Measurements from ENCODE around the gene LRRC45.
"Not testable (repeated sequence)": the region's sequence is repeated elsewhere in the genome, so short reads cannot be mapped to it uniquely, and the experiment has no call there.

The LRRC45 gene

DNA sequence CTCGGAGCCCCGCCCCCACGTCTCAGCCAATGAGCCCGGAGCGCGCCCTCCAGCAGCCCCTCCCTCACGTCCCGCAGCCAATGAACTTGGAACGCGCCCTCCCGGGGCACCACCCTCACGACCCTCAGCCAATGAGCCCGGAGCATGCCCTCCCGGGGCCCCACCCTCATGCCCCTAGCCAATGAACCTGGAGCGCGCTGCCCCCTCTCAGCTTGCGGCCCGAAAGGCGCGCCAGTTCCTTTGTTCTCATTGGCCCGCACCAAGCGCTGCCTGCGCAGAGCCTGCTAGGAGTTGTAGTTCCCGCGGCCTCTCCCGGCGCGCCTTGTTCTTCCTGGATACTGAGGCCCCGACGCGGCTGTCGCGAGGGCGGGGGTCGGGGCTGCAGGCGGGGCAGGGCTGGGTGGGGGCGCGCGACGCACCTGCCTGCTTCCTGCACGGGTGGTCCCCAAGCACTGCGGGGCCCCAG lies at the start of gene LRRC45:
LRRC45 (plus strand) TSS at position 325 of the 466 bp plus-strand sequence. CDS start 339 bp downstream, outside the sequence.
- peak within 1 kb of the TSS; percentile 61 for H3K27ac ChIP-seq (ENCODE audit: low read depth, low read length)
- peaks cover 15% of the 10 kb centered on the region for H3K4me1 ChIP-seq (ENCODE audit: control insufficient read depth, insufficient read depth, low read length)
- no peaks in the 10 kb centered on the region for H3K36me3 ChIP-seq (ENCODE audit: control insufficient read depth, insufficient read depth, low read length)
- H3K4me3 ChIP-seq (ENCODE audit: low read length) = peak within 1 kb of the TSS; percentile 92
- H3K27me3 ChIP-seq (ENCODE audit: control insufficient read depth, insufficient read depth, low read length) = no peaks in the 10 kb centered on the region
- peak within 1 kb of the TSS; percentile 68 for H3K9ac ChIP-seq (ENCODE audit: low read length)

DNA sequence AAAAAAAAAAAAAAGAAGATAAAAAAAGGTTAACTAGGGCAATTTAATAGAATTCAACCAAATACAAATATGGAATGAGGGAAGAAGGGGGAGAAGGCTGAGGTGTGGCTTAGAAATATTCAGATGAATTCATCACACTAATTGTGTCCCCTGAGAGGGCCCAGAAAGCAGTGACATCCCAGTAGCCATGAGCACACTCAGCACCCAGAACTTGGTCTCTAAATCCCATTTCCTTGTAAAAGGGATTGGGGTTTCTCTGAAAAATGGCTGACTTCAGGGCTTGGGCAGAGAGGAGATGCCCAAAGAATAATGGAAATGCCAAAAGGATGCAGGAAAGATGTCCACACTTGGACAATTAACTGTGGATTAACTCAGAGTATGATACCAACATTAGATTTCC lies 49.7 kb upstream of the LRRC45 start:
- Histone ChIP-seq H3K9ac (ENCODE audit: low read length) (no peak overlapping the region), H3K4me1 (ENCODE audit: control insufficient read depth, insufficient read depth, low read length) (peaks cover 4% of the 10 kb centered on the region), H3K27me3 (ENCODE audit: control insufficient read depth, insufficient read depth, low read length) (no peaks in the 10 kb centered on the region), H3K36me3 (ENCODE audit: control insufficient read depth, insufficient read depth, low read length) (no peaks in the 10 kb centered on the region), H3K27ac (ENCODE audit: low read depth, low read length) (no peak overlapping the region), H3K4me3 (ENCODE audit: low read length) (no peak overlapping the region)

DNA sequence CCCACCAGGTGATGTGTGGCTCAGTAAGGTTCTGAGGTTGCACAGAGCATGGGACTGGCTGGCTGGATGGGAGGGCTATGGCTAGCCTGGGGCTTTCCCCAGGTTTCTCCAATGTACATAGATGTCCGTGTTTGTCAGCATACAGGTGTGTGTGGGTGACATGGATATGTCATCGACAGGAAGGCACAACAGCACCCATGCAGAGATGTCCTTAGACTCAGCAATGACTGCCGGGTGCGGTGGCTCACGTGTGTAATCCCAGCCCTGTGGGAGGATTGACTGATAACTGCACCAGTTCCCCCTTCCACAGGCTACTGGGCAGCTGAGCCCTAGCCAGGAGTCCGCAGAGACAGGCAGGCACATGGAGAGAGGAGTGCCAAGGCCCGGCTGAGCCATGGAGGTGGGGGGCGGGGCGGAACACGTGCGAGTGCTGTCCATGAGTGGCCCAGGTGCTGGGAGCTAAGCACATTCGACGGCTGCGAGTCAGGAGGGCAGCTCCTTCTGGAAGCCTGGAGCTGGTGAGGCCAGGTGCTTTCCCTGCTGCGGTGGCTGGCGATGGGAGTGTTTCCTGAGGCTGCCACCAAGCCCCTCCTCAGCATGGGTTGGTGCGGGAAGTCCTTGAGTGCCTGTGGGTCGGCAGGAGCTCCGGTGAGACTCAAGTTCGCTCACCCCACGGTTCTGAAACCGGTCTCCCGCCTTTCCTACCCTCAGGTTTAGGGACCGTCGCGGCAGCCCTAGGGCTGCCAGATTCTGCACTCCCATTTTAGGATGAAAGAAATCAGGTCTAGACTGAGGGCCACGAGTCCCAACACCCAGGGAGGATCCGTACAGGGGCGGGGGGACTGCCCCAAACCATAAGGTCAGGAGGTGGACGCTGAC lies 46.5 kb upstream of the LRRC45 start:
- Histone ChIP-seq H3K36me3 (ENCODE audit: control insufficient read depth, insufficient read depth, low read length) (peaks cover 3% of the 10 kb centered on the region), H3K27ac (ENCODE audit: low read depth, low read length) (peak overlapping the region; percentile 80), H3K27me3 (ENCODE audit: control insufficient read depth, insufficient read depth, low read length) (no peaks in the 10 kb centered on the region), H3K4me1 (ENCODE audit: control insufficient read depth, insufficient read depth, low read length) (peaks cover 7% of the 10 kb centered on the region), H3K4me3 (ENCODE audit: low read length) (peak overlapping the region; percentile 67), H3K9ac (ENCODE audit: low read length) (peak overlapping the region; percentile 58)

DNA sequence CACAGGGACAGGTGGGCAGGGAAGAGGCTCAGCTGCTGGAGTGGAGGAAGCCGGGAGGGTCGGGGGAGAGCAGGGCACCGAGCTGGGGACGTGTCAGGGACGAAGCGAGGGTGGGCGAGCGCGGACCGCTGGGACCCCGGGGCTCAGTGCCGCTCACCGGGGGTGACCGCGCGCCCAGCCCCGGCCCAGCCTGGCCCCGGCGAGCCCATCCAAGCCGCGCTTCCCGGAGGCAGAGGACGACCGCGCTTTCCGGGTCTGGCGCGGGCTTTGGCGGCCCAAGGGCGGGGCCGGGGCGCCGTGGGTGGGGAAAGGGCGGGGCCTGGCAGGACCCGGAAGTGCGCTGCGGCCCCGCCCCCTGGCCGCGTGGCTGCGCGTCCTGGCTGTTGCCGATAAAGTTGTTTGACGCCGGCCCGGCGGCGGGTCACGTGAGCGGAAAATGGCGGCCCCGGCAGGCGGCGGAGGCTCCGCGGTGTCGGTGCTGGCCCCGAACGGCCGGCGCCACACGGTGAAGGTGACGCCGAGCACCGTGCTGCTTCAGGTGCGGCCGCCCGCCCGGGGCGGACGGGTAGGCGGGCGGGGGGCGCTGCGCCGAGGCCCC lies 45.8 kb upstream of the LRRC45 start, which contains the start of gene ASPSCR1:
ASPSCR1 (plus strand) TSS at position 419 of the 598 bp plus-strand sequence; CDS start at position 437, 18 bp downstream.
- Histone ChIP-seq H3K27me3 (ENCODE audit: control insufficient read depth, insufficient read depth, low read length) (no peaks in the 10 kb centered on the region), H3K9ac (ENCODE audit: low read length) (peak within 1 kb of the TSS; percentile 73), H3K36me3 (ENCODE audit: control insufficient read depth, insufficient read depth, low read length) (peaks cover 3% of the 10 kb centered on the region)

DNA sequence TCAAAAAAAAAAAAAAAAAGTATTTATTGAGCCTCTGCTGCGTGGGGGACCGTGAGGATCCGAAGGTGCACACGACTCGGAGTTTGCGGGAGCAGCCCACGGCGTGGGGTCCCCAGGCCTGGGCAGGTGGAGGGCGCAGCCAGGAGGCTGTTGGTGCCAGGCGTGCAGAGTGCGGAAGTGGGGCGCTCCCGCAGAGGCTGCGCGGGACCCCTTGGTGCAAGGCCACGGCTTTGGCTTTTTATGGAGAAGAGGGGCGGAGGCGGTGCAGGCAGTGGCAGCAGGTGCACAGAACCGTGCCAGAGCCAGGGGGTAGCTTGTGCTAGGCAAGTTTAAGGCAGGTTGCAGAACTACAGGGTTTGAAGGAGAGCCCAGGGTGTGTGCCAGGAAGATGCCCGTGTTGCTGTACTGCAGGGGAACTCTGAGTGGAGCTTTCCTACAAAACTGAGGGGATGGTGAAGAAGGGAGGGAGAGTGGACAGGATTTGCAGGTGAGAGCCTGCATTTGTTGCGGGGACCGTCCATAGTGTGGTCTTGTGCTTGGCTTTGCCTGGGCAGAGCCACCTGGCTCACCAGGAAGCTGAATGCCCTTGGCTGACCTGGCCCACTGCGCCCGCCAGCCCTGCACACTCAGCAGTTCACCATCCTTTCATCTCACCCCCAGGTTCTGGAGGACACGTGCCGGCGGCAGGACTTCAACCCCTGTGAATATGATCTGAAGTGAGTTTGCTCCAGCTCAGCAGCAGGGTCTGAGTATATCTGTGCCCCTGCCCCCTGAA lies 44.4 kb upstream of the LRRC45 start:
- no peak overlapping the region for H3K9ac ChIP-seq (ENCODE audit: low read length)
- peak overlapping the region; percentile 13 for H3K4me3 ChIP-seq (ENCODE audit: low read length)
- H3K36me3 ChIP-seq (ENCODE audit: control insufficient read depth, insufficient read depth, low read length) = peaks cover 3% of the 10 kb centered on the region
- H3K27ac ChIP-seq (ENCODE audit: low read depth, low read length) = no peak overlapping the region
- no peaks in the 10 kb centered on the region for H3K27me3 ChIP-seq (ENCODE audit: control insufficient read depth, insufficient read depth, low read length)
- H3K4me1 ChIP-seq (ENCODE audit: control insufficient read depth, insufficient read depth, low read length) = peaks cover 7% of the 10 kb centered on the region

More for the DNA sequence above, 45.8 kb upstream of the LRRC45 start, which contains the start of gene ASPSCR1:
- H3K27ac ChIP-seq (ENCODE audit: low read depth, low read length) = peak within 1 kb of the TSS; percentile 80
- peak within 1 kb of the TSS; percentile 90 for H3K4me3 ChIP-seq (ENCODE audit: low read length)
- H3K4me1 ChIP-seq (ENCODE audit: control insufficient read depth, insufficient read depth, low read length) = peaks cover 7% of the 10 kb centered on the region

DNA sequence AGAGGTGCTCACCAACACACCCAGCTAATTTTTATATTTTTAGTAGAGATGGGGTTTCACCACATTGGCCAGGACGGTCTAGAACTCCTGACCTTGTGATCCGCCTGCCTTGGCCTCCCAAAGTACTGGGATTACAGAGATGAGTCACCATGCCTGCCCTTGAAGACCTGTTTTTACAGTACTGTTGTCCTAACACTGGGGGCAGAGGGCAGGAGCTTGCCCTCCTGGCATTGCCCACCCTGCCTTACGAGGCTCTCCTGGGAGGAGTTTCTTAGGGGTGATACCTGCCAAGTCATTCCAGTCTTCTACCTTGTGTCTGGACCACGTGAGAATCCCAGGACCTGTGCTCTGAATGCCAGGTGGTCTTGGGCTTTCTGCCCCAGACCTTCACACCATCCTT lies 43.0 kb upstream of the LRRC45 start:
- Histone ChIP-seq H3K4me3 (ENCODE audit: low read length) (no peak overlapping the region), H3K36me3 (ENCODE audit: control insufficient read depth, insufficient read depth, low read length) (peaks cover 8% of the 10 kb centered on the region), H3K9ac (ENCODE audit: low read length) (no peak overlapping the region), H3K4me1 (ENCODE audit: control insufficient read depth, insufficient read depth, low read length) (peaks cover 7% of the 10 kb centered on the region), H3K27ac (ENCODE audit: low read depth, low read length) (no peak overlapping the region), H3K27me3 (ENCODE audit: control insufficient read depth, insufficient read depth, low read length) (no peaks in the 10 kb centered on the region)

DNA sequence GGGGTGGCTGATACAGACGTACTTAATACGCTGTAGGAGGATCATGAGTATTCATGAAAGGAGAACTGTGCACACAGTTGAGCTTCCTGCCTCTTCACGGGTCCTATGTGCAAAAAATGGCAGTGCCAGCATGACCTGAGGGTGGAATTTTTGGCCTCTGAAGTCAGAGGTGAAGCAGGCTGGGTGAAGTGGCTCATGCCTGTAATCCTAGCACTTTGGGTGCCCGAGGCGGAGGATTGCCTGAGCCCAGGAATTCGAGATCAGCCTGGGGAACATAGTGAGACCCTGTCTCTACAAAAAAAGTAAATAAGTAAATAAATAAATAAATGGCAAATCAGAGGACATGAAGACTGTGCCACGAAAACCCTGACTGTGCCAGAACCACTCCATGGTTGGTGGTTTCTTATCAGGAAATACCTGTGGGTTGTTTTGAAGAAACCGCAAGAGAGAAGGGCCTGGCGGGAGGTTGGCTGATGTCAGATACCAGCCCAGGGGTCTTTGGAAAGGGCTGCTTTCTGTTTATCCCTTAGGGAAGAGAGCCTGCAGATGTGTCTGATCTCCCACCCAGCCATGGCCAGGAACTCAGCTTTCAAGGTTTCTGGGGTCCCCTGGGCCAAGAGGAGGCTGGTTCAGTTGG lies 42.3 kb upstream of the LRRC45 start:
- Histone ChIP-seq H3K36me3 (ENCODE audit: control insufficient read depth, insufficient read depth, low read length) (peaks cover 15% of the 10 kb centered on the region), H3K4me1 (ENCODE audit: control insufficient read depth, insufficient read depth, low read length) (peaks cover 7% of the 10 kb centered on the region), H3K9ac (ENCODE audit: low read length) (no peak overlapping the region), H3K4me3 (ENCODE audit: low read length) (no peak overlapping the region), H3K27me3 (ENCODE audit: control insufficient read depth, insufficient read depth, low read length) (no peaks in the 10 kb centered on the region), H3K27ac (ENCODE audit: low read depth, low read length) (no peak overlapping the region)

DNA sequence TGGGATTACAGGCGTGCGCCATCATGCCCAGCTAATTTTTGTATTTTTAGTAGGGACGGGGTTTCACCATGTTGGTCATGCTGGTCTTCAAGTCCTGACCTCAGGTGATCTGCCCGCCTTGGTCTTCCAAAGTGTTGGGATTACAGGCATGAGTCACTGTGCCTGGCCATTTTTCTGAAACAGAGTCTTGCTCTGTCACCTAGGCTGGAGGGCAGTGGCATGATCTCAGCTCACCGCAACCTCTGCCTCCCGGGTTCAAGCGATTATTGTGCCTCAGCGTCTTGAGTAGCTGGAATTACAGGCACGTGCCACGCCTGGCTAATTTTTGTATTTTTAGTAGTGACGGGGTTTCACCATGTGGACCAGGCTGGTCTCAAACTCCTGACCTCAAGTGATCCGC lies 41.6 kb upstream of the LRRC45 start:
- H3K27ac ChIP-seq (ENCODE audit: low read depth, low read length); H3K4me3 ChIP-seq (ENCODE audit: low read length); H3K27me3 ChIP-seq (ENCODE audit: control insufficient read depth, insufficient read depth, low read length); H3K9ac ChIP-seq (ENCODE audit: low read length); H3K4me1 ChIP-seq (ENCODE audit: control insufficient read depth, insufficient read depth, low read length): not testable (repeated sequence)
- H3K36me3 ChIP-seq (ENCODE audit: control insufficient read depth, insufficient read depth, low read length) = peaks cover 15% of the 10 kb centered on the region

DNA sequence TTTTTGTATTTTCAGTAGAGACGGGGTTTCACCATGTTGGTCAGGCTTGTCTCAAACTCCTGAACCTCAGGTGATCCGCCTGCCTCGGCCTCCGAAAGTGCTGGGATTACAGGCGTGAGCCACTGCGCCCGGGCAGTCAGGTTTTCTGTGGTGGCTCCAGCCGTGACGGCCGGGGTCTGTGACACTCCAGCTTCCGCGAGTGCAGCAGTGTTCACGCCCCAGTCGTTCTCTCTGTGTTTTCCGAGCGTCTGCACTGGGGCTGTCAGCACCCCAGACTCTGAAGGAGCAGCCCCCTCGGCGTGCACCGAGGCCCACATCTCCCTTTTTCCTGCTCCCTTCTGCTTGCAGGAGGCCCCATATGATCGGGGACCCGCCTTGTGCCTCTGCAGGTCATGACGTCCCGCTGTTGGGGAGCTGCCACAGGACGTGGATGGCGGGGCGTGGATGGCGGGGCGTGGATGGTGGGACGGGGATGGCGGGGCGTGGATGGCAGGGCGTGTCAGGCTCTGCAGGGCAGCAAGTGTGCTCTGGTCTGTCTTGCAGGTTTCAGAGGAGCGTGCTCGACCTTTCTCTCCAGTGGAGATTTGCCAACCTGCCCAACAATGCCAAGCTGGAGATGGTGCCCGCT lies 40.0 kb upstream of the LRRC45 start:
- no peaks in the 10 kb centered on the region for H3K27me3 ChIP-seq (ENCODE audit: control insufficient read depth, insufficient read depth, low read length)
- peaks cover 15% of the 10 kb centered on the region for H3K36me3 ChIP-seq (ENCODE audit: control insufficient read depth, insufficient read depth, low read length)
- H3K27ac ChIP-seq (ENCODE audit: low read depth, low read length) = no peak overlapping the region
- H3K4me3 ChIP-seq (ENCODE audit: low read length) = no peak overlapping the region
- peaks cover 3% of the 10 kb centered on the region for H3K4me1 ChIP-seq (ENCODE audit: control insufficient read depth, insufficient read depth, low read length)
- H3K9ac ChIP-seq (ENCODE audit: low read length) = no peak overlapping the region

DNA sequence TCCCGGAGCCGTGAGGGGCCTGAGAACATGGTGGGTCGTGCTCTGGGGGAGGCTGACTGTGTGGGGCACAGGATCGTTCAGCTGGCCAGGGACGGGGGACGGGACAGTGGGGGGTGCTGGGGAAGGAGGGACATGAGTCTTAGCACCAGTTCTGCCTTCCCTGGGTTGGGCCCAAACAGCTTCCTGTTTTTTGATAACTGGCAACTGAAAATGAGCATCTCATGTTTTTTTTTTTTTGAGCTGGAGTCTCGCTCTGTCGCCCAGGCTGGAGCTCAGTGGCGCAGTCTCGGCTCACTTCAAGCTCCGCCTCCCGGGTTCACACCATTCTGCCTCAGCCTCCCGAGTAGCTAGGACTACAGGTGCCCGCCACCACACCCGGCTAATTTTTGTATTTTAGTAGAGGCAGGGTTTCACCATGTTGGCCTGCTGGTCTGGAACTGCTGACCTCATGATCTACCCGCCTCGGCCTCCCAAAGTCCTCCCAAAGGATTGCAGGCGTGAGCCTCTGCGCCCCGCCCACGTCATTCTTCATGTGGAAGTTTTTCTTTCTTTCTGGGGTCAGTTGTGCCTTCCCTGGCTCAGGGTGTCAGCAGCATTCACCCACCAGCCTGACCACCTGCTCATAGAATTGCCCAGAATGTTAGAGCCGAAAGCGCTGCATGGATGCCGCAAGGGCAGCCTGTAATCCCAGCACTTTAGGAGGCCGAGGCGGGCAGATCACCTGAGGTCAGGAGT lies 39.3 kb upstream of the LRRC45 start:
- no peaks in the 10 kb centered on the region for H3K4me1 ChIP-seq (ENCODE audit: control insufficient read depth, insufficient read depth, low read length)
- no peak overlapping the region for H3K4me3 ChIP-seq (ENCODE audit: low read length)
- no peak overlapping the region for H3K9ac ChIP-seq (ENCODE audit: low read length)
- no peak overlapping the region for H3K27ac ChIP-seq (ENCODE audit: low read depth, low read length)
- H3K27me3 ChIP-seq (ENCODE audit: control insufficient read depth, insufficient read depth, low read length) = no peaks in the 10 kb centered on the region
- H3K36me3 ChIP-seq (ENCODE audit: control insufficient read depth, insufficient read depth, low read length) = peaks cover 15% of the 10 kb centered on the region

DNA sequence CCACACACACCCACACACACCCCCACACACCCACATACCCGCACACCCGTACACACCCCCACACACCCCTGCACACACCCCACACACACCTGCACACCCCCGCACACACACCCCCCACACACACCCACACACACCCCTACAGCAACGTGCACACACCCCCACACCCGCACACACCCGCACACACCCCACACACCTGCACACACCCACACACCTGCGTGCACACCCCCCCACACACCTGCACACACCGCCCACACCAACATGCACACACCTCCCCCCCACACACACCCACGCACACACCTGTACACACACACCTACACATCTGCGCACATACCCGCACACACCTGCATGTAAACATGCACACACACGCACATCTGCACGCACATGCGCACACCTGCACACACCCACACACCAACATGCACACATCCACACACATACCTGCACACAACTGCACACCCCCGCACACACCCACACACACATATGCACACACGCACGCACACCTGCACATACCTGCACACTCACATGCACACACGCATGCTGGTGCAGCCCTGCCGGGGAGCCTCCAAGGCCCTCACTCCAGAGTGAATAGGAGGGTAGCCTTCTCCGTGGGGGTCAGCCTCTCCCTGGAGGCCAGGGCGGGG lies 38.2 kb upstream of the LRRC45 start:
- Histone ChIP-seq H3K27ac (ENCODE audit: low read depth, low read length) (no peak overlapping the region), H3K36me3 (ENCODE audit: control insufficient read depth, insufficient read depth, low read length) (peaks cover 15% of the 10 kb centered on the region), H3K4me1 (ENCODE audit: control insufficient read depth, insufficient read depth, low read length) (no peaks in the 10 kb centered on the region), H3K27me3 (ENCODE audit: control insufficient read depth, insufficient read depth, low read length) (no peaks in the 10 kb centered on the region), H3K4me3 (ENCODE audit: low read length) (no peak overlapping the region), H3K9ac (ENCODE audit: low read length) (no peak overlapping the region)
